Karpas-422 (cell line): ENCODE measurements around the gene HYDIN. TPM values are rescaled to one million over a fixed set of nuclear protein-coding genes. Genes with fewer than 3 reads are reported as not detected.
"Not testable (repeated sequence)": the region's sequence is repeated elsewhere in the genome, so short reads cannot be mapped to it uniquely, and the experiment has no call there.

Experiments
- DNase-seq: peaks from one replicate; pipeline ENCODE4 v3.0.0-alpha.2; 2015
- H2AFZ ChIP-seq: fragments of 200-600 bp; sonication (generic); 2 replicates; pipeline ENCODE4 v1.6.1; 2014; ENCODE audit warnings: antibody characterized with exemption, low read length, mixed read lengths
- H3K27ac ChIP-seq: fragments of 200-600 bp; sonication (generic); 2 replicates; pipeline ENCODE4 v1.5.1; 2014; ENCODE audit warnings: mild to moderate bottlenecking, low read length, moderate library complexity
- H3K27me3 ChIP-seq: fragments of 200-600 bp; sonication (generic); 2 replicates; pipeline ENCODE4 v1.6.1; 2014; ENCODE audit warnings: low read length, mixed read lengths
- H3K36me3 ChIP-seq: fragments of 200-600 bp; sonication (generic); 2 replicates; pipeline ENCODE4 v1.6.1; 2014; ENCODE audit warnings: low read length, mixed read lengths; ENCODE audit not compliant: insufficient read depth
- H3K4me1 ChIP-seq: fragments of 200-600 bp; sonication (generic); 2 replicates; pipeline ENCODE4 v1.6.1; 2014; ENCODE audit warnings: mild to moderate bottlenecking, low read length, mixed read lengths
- H3K4me2 ChIP-seq: fragments of 200-600 bp; sonication (generic); 2 replicates; pipeline ENCODE4 v1.6.1; 2014; ENCODE audit warnings: low read length, low read depth, mild to moderate bottlenecking; ENCODE audit not compliant: poor library complexity, severe bottlenecking
- H3K4me3 ChIP-seq: fragments of 200-600 bp; sonication (generic); 2 replicates; pipeline ENCODE4 v1.5.1; 2014; ENCODE audit warnings: mild to moderate bottlenecking, antibody characterized with exemption, low read length, mixed read lengths
- H3K79me2 ChIP-seq: fragments of 200-600 bp; sonication (generic); 2 replicates; pipeline ENCODE4 v1.6.1; 2014; ENCODE audit warnings: mild to moderate bottlenecking, low read length, mixed read lengths
- H3K9ac ChIP-seq: fragments of 200-600 bp; sonication (generic); 2 replicates; pipeline ENCODE4 v1.6.0; 2014; ENCODE audit warnings: low read length
- H3K9me2 ChIP-seq: fragments of 200-600 bp; sonication (generic), shearing (Covaris generic); replicated peaks from 2 replicates; pipeline ENCODE4 v1.6.0; 2014; ENCODE audit warnings: mild to moderate bottlenecking, low read length, moderate library complexity; ENCODE audit not compliant: insufficient read depth
- H3K9me3 ChIP-seq: fragments of 300-700, 200-600 bp; sonication (generic); 2 replicates; pipeline ENCODE4 v1.6.1; 2014; ENCODE audit warnings: low read length, mixed read lengths
- H4K20me1 ChIP-seq: fragments of 200-600 bp; sonication (generic); 2 replicates; pipeline ENCODE4 v1.6.1; 2014; ENCODE audit warnings: mild to moderate bottlenecking, antibody characterized with exemption, low read length, low read depth; ENCODE audit not compliant: insufficient read depth
- total RNA-seq: library from RNA; depleted of rRNA; stranded (reverse); fragments of >200 nt; shearing (Covaris generic); gene quantifications from 2 replicates; pipeline ENCODE4 v1.2.3, GENCODE V29; 2014; ENCODE audit warnings: low replicate concordance

HYDIN gene
- total RNA-seq, 1 experiment from 2014 or later, result not detected

DNA sequence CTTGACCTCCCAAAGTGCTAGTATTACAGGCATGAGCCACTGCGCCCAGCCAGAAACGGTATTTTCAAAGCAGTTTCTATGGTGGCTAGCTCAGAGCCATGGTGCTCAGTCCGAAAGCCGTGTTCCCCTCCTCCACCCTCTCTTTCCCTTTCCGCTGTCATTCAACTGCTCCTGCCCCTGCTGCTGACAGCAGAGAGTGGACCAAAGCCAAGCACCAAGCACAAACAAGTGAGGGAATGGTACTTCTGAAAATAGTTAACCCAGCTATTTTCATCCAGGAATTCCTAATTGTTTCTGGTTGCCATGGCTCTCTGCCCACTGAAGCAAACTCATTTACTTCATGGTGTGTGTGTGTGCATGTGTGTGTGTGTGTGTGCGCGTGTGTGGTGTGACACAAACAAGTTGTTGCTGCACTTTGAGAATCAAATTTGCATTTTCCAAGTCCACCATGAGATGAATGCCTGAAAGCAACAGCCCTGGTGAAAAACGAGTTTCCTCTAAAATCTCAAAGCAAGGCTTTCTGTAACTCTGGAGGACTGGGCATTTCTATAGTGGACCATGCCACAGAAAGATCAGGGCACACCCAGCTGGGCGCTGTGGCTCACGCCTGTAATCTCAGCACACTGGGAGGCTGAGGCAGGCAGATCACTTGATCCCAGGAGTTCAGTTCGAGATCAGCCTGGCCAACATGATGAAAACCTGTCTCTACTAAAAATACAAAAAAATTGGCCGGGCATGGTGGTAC lies 293.6 kb downstream of the HYDIN start:
- H3K4me2 ChIP-seq, H2AFZ ChIP-seq, H4K20me1 ChIP-seq, H3K4me3 ChIP-seq, H3K9ac ChIP-seq, H3K27ac ChIP-seq, H3K4me1 ChIP-seq, H3K27me3 ChIP-seq, H3K9me2 ChIP-seq, DNase-seq, H3K9me3 ChIP-seq, H3K79me2 ChIP-seq, H3K36me3 ChIP-seq: not testable (repeated sequence)

DNA sequence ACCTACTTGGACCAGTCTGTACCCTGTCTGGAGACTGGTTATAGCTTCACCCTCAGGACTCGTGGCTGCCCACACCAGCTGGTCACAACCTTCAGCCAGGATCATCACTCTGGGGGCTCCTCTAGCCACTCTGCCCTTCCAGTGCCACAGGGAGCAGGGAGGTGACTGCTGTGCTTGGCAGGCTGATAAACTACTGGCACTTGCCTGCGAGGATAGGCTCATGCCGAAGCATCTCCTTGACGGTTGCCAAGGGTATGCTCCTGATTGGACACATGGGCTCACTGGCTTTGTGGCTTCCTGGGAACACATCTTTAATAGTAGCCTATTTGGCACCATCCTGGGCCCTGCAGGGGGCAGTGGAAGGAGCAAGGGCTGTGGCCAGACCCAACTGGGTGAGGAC lies 295.2 kb downstream of the HYDIN start:
- not testable (repeated sequence) for H3K27me3 ChIP-seq, H3K9me3 ChIP-seq, H3K36me3 ChIP-seq, H3K9me2 ChIP-seq, DNase-seq, H4K20me1 ChIP-seq, H3K79me2 ChIP-seq, H3K4me3 ChIP-seq, H2AFZ ChIP-seq, H3K4me1 ChIP-seq, H3K9ac ChIP-seq, H3K27ac ChIP-seq, H3K4me2 ChIP-seq

DNA sequence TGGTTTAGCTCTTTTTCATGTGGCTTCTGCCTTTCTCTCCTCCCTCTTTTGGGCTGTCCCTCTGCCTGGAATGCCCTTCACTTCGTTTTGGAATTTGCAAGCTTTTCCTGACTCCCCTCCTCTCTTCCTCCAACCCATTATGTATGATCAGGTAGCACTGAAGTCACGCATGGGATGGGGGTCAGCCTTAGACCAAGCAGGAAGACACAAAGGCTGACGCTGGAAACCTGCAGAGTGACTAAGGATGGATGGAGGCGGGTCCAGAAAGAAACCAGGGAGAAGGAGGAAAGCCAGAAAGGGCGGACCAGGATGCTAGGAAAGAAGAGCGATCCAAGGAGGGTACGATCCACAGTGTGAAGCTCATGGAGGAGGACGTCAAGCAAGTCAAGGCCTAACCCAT lies 296.8 kb downstream of the HYDIN start:
- not testable (repeated sequence) for H3K4me3 ChIP-seq, H3K27ac ChIP-seq, H3K4me2 ChIP-seq, H4K20me1 ChIP-seq, H3K36me3 ChIP-seq, H3K4me1 ChIP-seq, H3K9ac ChIP-seq, H3K27me3 ChIP-seq, H3K79me2 ChIP-seq, H3K9me2 ChIP-seq, H3K9me3 ChIP-seq, DNase-seq, H2AFZ ChIP-seq

DNA sequence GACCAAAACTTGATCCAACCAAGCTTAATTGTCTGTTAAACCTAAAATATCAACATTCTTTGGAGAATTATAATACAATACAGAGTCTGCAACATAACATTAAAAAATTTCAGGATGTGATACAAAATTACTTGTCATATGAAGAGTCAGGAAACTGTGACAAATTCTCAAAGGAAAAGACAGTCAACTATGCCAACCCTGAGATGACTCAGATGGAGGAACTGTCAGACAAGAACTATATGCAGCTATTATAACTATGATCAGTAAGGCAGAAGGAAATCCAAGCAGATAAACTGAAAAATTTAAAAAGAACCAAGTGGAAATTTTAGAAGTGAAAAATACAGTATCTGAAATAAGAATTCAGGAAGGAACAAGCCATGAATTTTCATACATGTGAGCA lies 299.8 kb downstream of the HYDIN start:
- not testable (repeated sequence) for H3K4me1 ChIP-seq, H2AFZ ChIP-seq, H3K9me3 ChIP-seq, H3K4me3 ChIP-seq, H4K20me1 ChIP-seq, H3K9ac ChIP-seq, H3K4me2 ChIP-seq, H3K36me3 ChIP-seq, H3K9me2 ChIP-seq, H3K27me3 ChIP-seq, H3K27ac ChIP-seq, DNase-seq, H3K79me2 ChIP-seq

DNA sequence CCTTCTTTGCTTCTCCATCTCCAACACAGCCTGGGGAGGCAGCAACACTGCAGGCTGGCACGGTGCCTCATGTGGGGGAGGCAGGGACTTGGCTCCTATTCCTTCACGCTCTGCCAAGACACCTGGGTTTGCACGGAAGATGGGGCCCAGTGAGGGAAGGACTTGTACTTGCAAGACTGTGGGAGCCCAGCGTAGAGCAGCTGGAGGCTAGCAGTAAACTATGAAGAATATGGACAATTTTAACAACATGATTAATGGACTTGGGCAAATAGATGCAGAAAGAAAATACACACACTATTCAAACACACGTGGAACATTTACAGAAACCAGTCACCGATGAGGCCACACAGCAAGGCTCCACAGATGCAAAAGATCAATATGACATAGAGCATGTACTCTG lies 308.4 kb downstream of the HYDIN start:
- H3K4me3 ChIP-seq, H3K4me2 ChIP-seq, H3K4me1 ChIP-seq, H3K79me2 ChIP-seq, H3K36me3 ChIP-seq, H3K27ac ChIP-seq, DNase-seq, H3K9ac ChIP-seq, H3K27me3 ChIP-seq, H3K9me3 ChIP-seq, H2AFZ ChIP-seq, H3K9me2 ChIP-seq, H4K20me1 ChIP-seq: not testable (repeated sequence)

DNA sequence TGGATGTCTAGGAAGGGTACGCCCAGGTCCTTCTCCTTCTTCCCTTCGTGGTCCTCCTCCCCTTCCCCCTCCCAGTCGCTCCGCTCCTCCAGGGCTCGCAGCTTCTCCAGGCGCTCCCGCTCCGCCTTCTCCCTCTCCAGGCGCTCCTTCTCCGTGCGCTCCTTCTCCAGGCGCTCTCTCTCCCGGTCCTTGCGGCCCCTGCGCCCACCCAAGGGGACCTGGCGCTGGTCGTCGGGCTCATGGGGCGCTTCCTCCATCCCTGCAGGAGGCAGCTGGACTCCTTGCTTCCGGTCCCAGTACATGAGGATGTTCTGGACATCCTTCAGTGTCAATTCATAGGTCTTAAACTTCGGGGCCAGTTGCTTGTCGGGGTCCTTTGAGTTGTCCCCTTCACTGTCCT lies 309.9 kb downstream of the HYDIN start:
- H2AFZ ChIP-seq, H3K9ac ChIP-seq, H3K27me3 ChIP-seq, H3K27ac ChIP-seq, H4K20me1 ChIP-seq, H3K4me2 ChIP-seq, H3K9me3 ChIP-seq, DNase-seq, H3K9me2 ChIP-seq, H3K4me1 ChIP-seq, H3K79me2 ChIP-seq, H3K36me3 ChIP-seq, H3K4me3 ChIP-seq: not testable (repeated sequence)

DNA sequence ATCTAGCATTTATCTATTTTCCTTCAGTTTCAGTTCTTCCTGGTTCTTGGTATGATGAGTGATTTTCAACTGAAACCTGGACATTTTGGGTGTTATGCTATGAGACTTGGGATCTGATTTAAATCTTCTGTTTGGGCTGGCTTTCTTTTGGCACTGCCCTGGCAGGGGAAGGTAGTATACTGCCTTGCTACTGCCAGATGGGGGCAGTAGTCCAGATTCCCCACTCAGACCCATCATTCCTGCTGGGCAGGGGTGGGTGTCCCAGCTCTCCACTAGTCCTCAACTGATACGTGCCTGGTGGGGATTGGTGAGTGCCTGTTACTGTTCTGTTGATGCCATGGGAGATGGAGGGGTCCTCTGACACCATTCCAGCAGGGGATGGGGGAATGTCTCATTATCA lies 342.3 kb downstream of the HYDIN start:
- H3K9me3 ChIP-seq, H3K27ac ChIP-seq, DNase-seq, H3K79me2 ChIP-seq, H3K9ac ChIP-seq, H3K27me3 ChIP-seq, H3K9me2 ChIP-seq, H4K20me1 ChIP-seq, H3K36me3 ChIP-seq, H3K4me1 ChIP-seq, H2AFZ ChIP-seq, H3K4me2 ChIP-seq, H3K4me3 ChIP-seq: not testable (repeated sequence)

DNA sequence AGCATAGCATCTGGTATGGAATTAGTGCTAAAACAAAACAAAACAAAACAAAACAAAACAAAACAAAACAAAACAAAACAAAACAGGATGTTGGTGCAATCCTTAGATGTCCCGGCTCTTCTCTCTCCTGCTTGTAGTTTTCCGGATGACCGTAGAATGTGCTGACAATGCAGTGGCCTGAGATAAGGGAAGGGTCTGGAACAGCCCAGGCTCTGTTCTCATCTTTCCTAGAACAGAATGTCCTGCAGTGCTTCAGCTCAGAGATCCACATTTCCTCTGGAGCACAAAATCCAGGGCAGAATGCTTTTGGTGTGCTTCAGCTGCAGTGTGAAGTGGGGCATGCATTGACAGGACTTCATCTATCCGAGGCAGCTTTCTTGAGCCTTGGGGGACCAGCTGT lies 345.9 kb downstream of the HYDIN start:
- not testable (repeated sequence) for H2AFZ ChIP-seq, H3K4me1 ChIP-seq, H3K79me2 ChIP-seq, H3K36me3 ChIP-seq, H3K9me3 ChIP-seq, H3K27me3 ChIP-seq, H3K9me2 ChIP-seq, H3K27ac ChIP-seq, H3K9ac ChIP-seq, DNase-seq, H3K4me3 ChIP-seq, H4K20me1 ChIP-seq, H3K4me2 ChIP-seq

DNA sequence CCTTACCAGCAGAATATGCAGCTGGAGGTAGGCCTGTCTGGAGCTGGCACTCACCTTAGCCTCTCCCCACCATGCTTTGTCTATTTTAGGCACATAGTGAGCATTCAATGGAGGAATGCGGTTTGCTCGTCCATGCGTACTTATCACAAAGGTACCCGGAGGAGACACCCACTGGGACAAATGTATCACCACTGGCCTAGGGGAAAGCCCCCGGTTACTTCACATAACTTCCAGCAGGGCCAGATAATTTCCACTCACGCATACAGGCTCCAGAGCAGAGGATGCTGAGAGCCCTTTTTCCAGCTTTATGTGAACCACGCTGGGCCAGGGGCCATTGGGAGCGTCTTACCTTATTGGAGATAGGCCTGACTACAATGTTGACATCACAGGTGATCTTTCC lies 348.2 kb downstream of the HYDIN start:
- not testable (repeated sequence) for H3K4me3 ChIP-seq, H3K27me3 ChIP-seq, H3K9ac ChIP-seq, H3K79me2 ChIP-seq, DNase-seq, H3K9me2 ChIP-seq, H2AFZ ChIP-seq, H3K36me3 ChIP-seq, H3K4me1 ChIP-seq, H4K20me1 ChIP-seq, H3K4me2 ChIP-seq, H3K27ac ChIP-seq, H3K9me3 ChIP-seq
